CD4-positive, alpha-beta T cell treated with Interleukin-17A for 4 hours (primary cell): ENCODE measurements around the gene SLC2A2.
A peak's percentile ranks its signal among the peaks of the same experiment; 100 is the strongest.
"Not testable (repeated sequence)": the region's sequence is repeated elsewhere in the genome, so short reads cannot be mapped to it uniquely, and the experiment has no call there.

ENCODE experiments used
- DNase-seq: peaks from one replicate; pipeline ENCODE4 v3.0.0-alpha.2; 2020; ENCODE audit warnings: mixed read lengths

The SLC2A2 gene

DNA sequence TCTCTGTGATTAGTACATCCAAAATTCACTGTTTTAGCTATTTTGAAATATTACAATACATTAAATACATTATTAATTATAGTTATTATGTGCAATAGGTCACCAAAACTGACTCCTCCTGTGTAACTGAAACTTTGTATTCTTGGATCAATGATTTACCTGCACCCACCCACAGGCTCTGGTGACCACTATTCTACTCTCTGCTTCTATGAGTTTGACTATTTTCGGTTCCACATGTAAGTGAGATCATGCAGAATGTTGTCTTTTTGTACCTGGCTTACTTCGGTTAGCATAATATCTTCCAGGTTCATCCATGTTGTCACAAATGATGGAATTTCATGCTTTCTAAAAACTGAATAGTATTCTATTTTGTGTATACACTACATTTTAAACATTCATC lies 43.8 kb downstream of the SLC2A2 start:
- DNase-seq = no peak

DNA sequence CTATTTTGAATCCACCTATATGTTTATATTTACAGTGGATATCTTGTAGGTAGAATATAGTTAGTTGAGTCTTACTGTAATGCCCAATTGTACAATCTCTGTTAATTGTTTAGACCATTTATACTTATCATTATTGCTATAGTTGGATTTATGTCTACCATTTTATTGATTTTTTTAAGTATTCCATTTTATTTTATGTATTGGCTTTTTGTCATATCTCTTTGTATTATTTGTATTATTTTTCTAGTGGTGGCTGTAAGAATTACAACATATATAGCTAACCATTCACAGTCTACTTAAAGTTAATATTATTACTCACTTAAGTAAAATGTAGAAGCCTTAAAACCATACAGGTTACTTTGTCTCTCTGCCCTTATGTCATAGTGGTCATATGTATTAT lies 46.1 kb downstream of the SLC2A2 start:
- no peak for DNase-seq

DNA sequence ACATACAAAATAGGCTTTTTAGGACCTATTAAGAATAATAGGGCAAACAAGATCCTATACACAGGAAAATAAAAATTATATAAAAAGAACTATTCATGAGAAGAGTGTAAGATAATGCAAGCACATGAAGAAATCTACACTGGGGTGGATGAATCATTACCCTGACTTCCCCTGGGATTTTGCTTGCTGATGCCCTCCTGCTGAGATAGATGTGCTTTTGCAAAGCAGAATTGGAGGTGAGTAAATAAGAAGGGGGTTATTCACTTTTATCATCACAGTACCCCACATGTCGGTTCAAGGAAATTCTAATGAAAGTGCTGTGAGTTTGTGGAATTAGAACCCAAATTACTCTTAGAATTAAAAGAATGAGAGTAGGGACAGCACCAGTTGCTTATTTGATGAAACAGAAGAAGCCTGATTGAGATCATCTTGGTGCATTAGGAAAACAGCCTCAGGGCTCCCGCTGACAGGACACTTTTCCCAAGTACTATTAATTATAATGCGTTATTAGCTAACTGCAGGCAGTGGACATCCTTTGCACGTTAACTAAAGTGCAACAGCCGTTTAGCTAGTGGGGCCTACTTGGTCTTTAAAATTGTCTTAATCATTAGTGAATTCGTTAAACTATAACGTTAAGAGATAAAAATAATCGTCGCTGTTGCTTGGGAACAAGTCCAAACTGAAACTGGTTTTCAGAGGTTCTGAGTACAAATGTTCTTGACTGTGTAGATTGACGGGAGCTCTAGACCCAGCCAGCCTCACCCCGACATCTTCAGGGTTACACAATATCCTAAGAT lies 48.4 kb downstream of the SLC2A2 start:
- DNase-seq = no peak

DNA sequence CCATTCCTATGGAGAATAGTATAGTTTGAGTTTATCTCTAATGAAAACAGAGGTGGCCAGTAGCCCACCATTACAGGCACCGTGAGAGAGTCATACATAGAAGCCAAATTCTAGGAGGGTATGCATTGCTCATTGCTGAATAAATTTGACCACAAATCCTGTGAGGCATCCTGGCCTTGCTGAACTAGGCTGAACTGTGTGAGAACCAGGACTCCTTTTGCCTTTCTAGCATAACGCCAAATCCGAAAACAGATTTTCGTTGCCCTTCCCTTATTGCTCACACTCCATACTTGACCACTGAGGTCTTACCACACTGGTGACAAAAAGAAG lies 50.4 kb downstream of the SLC2A2 start:
- DNase-seq = no peak

DNA sequence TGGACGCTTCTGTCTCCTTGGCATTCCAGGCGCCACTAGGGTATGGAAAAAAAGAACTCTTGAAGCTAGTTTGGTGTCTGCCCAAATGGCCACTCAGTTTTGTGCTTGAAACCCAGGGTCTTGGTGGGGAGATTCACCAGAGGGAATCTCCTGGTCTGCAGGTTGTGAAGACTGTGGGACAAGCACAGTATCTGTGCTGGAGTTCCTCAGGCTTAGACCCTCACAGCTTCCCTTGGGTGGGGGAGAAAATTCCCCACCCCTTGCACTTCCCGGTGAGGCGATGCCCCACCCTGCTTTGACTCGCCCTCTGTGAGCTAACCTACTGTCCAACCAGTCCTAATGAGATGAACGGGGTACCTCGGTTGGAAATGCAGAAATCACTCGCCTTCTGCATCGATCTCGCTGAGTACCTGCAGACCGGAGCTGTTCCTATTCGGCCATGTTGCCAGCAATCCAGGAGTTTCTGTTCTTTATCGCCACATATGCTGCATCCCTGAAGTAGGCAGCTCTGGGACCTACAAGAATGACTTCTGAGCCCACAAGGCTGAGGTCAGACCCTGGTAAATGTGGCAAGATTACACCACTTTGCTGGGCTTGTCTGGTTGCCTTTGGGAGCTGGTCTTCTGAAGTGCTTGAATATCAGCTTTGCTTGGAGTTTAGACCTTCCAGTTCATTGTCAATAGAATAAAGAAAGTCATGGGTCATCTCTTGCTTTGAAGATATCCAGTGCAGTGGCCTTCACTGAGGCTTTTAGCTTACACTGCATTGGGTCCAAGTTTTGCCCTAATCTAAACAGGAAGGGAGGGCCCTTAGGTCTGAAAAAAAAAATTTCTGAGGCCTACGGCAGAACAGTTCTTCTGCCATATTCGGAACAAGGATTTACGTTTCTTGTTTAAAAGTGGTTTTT lies 51.0 kb downstream of the SLC2A2 start:
- DNase-seq = no peak

DNA sequence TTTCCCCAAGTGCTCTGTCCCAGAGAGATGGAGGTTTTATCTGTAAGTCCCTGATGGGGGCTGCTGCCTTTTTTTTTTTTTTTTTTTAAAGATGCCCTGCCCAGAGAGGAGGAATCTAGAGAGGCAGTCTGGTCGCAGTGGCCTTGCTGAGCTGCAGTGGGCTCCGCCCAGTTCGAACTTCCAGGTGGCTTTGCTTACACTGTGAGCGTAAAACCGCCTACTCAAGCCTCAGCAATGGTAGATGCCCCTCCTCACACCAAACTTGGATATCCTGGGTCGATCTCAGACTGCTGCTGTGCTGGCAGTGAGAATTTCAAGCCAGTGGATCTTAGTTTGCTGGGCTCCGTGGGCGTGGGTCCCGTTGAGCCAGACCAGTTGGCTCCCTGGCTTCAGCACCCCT lies 51.6 kb downstream of the SLC2A2 start:
- no peak for DNase-seq

DNA sequence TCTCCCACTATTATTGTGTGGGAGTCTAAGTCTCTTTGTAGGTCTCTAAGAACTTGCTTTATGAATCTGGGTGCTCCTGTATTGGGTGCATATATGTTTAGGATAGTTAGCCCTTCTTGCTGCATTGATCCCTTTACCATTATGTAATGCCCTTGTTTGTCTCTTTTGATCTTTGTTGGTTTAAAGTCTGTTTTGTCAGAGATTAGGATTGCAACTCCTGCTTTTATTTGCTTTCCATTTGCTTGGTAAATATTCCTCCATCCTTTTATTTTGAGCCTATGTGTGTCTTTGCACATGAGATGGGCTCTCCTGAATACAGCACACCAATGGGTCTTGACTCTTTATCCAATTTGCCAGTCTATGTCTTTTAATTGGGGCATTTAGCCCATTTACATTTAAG lies 53.6 kb downstream of the SLC2A2 start:
- DNase-seq = not testable (repeated sequence)

DNA sequence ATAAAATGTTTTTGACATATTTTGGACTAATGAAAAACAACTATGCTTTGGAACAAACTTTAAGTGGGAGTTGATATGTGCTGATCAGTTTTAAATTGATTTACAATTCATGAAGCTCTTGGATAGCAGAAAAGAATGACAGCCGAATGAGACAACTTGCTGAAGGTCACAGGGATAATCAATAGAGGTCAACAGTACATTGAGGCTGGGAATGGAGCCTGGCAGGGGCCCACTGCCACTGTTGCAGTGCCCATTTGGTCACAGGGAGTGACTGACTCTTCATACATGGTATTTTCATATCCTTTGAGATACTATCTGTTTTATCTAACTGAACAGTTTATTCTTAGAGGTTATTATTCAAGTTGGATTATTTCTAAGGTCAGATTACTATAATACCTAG lies 59.4 kb downstream of the SLC2A2 start:
- no peak for DNase-seq

DNA sequence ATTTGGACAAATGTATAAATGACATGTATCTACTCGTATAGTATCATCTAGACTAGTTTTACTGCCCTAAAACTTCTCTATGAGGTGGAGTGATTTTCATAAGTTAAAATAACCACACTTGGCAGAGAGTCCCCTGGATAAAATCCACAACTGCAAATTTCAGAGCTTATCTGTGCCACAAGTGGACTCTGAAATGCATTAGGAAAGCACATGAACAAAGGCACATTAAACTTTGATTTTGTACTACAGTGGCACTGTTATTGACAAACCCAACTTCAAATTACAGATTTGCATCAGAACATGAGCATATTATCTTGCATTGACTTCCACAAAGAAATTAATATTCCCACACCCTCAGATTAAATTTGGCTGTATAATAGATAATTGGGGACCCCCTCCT lies 60.0 kb downstream of the SLC2A2 start:
- DNase-seq = no peak

DNA sequence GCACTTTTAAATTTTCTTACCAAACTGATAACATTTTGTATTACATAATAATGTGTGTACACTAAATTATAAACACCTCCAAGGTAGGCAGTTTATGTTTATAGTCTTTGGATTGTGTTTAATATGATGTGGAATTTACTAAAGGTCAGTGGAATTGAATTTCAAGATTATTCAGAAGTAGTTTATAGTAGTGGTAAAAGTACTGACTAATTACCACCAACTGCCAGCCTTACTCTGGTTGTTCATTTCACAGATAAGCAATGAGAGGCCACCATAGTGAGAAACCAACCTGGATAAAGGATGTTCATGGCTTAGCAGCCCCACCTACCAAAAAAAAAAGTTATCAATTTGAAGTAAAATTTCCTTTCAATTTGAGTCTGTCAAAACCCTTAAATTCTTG lies 64.1 kb downstream of the SLC2A2 start:
- DNase-seq = no peak

DNA sequence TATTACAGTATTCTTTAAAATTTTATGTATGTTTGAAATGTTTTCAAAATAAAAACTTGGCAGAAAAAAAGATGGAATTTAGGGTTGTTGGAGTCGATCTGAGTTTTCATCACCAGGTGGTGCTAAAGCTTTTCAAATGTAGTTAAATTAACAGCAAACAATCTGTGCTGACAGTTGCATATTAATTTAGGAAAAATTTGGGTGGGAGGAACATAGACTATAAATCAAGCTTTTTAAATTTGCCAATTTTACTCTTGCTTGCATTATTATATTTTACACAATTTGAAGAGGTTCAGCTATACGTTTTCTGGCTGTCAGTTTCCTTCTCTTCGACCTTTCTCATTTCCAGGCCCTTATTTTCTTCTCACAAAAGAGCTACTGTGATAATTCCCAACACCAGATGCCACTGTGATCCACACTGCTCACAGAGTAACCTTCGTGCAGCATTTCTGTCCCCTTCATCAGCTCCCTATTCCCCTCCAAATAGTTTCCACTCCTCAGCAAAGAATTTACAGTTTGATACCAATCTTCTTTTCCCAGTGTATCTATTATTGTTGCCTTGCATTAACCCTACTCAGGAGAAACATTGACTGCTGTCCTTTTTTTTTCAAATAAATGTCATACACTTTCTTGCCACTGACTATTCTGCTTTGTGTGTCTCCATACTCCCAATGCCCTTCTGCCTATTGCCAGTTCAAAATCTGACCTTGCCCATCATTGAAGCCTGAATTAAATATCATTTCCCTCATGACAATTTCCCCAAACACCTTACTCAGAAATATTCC lies 64.7 kb downstream of the SLC2A2 start:
- peak; percentile 12 for DNase-seq

DNA sequence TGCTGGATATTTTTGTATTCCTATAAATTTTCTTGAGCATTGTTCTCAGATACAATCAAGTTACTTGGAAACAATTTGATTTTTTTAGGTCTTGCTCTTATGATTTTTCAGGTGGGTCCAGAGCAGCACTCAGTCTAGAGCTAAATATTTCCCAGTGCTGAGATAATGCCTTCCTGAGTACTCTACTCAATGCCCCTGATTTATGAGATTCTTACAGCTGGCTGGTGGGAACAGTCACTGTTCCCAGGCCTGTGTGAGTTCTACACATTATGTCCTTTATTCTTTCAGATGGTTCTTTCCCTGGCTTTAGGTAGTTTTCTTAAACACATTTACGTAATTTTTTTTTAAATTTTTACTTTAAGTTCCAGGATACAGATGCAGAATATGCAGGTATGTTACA lies 67.1 kb downstream of the SLC2A2 start:
- DNase-seq = no peak

DNA sequence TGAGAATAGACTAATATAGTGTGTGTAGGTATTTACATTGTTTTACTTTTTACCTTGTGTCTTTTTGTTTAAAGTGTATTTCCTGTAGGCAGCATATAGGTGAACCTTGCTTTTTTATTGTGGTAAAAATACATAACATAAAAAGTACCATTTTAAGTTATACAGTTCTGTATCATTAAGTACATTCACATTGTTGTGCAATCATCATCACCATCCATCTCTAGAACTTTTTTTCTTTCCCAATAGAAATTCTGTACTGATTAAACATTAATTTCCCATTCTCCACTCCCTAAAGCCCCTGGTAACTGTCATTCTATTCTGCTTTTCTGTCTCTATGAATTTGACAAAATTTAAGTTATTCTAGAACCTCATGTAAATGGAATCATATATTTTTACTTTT lies 69.9 kb downstream of the SLC2A2 start:
- DNase-seq = no peak

DNA sequence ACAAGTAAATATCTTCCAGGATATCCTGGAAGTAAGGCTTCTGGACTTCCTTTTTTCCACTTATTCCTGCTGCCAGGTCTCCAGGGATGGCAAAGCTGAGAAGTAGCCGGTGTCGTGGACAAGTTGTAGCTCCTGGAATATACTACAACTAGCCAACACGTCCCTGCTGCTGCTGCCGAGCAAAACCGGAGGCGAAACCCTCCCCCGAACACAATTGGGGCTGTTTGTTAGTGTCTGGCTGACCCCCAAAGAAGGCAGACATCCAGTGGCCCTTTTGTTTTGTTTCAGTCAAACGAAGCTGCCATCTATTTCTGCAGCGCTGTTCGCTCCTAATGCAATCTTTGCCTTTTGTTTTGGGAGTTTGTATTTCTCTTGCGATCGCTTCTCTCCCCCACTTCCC lies 72.8 kb downstream of the SLC2A2 start:
- no peak for DNase-seq

DNA sequence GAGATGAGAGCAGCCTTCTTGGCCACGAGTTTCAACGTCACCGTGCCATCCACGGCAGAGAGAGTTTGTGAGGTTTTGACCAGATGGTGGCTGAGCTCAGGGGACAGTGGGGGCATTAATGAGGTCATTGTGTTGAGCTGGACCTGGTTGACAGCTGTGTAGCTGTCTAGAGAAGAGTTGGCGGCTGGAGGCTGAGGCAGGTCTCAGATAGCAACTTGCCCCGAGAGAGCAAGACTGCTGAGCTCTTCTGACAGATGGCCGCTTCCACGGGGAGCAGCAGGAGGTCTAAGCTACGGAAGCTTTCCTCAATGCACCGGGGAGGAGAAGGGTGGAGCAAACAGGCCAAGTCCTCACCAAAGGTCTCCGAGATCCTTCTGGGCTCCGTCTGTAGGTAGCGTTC lies 73.3 kb downstream of the SLC2A2 start:
- no peak for DNase-seq

DNA sequence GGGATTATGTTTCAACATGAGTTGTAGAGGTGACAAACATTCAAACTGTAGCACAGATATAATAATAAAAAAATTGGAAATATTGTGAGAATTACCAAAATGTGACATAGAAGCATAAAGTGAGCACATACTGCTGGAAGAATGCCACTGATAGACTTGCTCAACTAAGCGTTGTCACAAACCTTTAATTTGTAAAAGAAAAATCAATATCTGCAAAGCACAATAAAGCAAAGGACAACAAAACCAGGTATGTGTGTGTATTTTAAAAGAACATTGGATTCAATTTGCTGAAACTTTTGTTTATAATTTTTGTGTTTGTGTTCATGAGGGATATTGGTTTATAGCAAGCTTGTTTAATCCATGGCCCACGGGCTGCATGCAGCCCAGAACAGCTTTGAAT lies 77.3 kb downstream of the SLC2A2 start:
- DNase-seq = no peak

DNA sequence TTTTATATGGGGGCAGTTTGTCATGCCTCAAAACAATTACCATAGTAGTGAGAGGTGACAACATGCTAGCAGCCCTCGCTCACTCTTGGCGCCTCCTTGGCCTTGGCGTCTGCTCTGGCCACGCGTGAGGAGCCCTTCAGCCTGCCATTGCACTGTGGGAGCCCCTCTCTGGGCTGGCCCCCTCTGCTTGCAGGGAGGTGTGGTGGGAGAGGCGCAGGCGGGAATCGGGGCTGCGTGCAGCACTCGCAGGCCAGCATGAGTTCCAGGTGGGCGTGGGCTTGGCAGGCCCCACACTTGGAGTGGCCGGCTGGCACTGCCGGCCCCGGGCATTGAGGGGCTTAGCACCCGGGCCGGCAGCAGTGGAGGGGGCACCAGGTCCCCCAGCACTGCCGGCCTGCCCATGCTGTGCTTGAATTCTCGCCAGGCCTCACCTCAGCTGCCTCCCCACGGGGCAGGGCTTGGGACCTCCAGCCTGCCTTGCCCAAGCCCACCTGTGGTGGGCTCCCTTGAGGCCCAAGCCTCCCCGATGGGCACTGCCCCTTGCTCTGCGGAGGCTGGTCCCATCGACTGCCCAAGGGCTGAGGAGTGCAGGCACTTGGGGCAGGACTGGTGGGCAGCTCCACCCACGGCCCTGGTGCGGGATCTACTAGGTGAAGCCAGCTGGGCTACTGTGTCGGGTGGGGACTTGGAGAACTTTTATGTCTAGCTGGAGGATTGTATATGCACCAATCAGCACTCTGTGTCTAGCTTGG lies 79.3 kb downstream of the SLC2A2 start:
- no peak for DNase-seq
